Measurements from ENCODE around the gene PPP1R8. TPM values are rescaled to one million over a fixed set of nuclear protein-coding genes. Genes with fewer than 3 reads are reported as not detected.

PPP1R8 gene
- total and polyA plus RNA-seq, 9 of the 15 experiments (the other 6 are each of a cell fraction or from before 2014, with no cell fraction given): 16.2 to 107 (median 75.3) TPM

GRCh38 chr1:27861436-27861835 is 30.9 kb downstream of the PPP1R8 start (continued):
- no peak for TF ChIP-seq ZNF609 (CRISPR knock-in tag; IDR thresholded peaks at IDR 0.05; ENCODE audit: borderline replicate concordance)
- no peak for TF ChIP-seq ZKSCAN3 (CRISPR knock-in tag; IDR thresholded peaks at IDR 0.05)
- TF ChIP-seq, protein P1, sequence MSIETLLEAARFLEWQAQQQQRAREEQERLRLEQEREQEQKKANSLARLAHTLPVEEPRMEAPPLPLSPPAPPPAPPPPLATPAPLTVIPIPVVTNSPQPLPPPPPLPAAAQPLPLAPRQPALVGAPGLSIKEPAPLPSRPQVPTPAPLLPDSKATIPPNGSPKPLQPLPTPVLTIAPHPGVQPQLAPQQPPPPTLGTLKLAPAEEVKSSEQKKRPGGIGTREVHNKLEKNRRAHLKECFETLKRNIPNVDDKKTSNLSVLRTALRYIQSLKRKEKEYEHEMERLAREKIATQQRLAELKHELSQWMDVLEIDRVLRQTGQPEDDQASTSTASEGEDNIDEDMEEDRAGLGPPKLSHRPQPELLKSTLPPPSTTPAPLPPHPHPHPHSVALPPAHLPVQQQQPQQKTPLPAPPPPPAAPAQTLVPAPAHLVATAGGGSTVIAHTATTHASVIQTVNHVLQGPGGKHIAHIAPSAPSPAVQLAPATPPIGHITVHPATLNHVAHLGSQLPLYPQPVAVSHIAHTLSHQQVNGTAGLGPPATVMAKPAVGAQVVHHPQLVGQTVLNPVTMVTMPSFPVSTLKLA (conservative IDR thresholded peaks at IDR 0.05): no peak
- TF ChIP-seq SLC30A9 (CRISPR knock-in tag; IDR thresholded peaks at IDR 0.05): no peak
- no peak for TF ChIP-seq ZNF766 (CRISPR knock-in tag; conservative IDR thresholded peaks at IDR 0.05)
- TF ChIP-seq ZNF707 (CRISPR knock-in tag; conservative IDR thresholded peaks at IDR 0.05): no peak
- no peak for TF ChIP-seq ZNF696 (CRISPR knock-in tag; conservative IDR thresholded peaks at IDR 0.05)
- TF ChIP-seq ZBTB11 (CRISPR knock-in tag; IDR thresholded peaks at IDR 0.05): no peak
- TF ChIP-seq, protein P2, sequence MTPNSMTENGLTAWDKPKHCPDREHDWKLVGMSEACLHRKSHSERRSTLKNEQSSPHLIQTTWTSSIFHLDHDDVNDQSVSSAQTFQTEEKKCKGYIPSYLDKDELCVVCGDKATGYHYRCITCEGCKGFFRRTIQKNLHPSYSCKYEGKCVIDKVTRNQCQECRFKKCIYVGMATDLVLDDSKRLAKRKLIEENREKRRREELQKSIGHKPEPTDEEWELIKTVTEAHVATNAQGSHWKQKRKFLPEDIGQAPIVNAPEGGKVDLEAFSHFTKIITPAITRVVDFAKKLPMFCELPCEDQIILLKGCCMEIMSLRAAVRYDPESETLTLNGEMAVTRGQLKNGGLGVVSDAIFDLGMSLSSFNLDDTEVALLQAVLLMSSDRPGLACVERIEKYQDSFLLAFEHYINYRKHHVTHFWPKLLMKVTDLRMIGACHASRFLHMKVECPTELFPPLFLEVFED (CRISPR knock-in tag; conservative IDR thresholded peaks at IDR 0.05): no peak
- no peak for TF ChIP-seq U2AF1 (optimal IDR thresholded peaks at IDR 0.05; ENCODE audit: low read depth, low read length)

All from K562 (cell line).